Kidney glomerular epithelial cell (primary cell): Measurements from ENCODE around the gene KLF1.
"Not testable (repeated sequence)": the region's sequence is repeated elsewhere in the genome, so short reads cannot be mapped to it uniquely, and the experiment has no call there.

Source experiments
- DNase-seq: peaks from one replicate; lab custom pipeline; 2025; lab: John Stamatoyannopoulos, UW

KLF1 gene

DNA sequence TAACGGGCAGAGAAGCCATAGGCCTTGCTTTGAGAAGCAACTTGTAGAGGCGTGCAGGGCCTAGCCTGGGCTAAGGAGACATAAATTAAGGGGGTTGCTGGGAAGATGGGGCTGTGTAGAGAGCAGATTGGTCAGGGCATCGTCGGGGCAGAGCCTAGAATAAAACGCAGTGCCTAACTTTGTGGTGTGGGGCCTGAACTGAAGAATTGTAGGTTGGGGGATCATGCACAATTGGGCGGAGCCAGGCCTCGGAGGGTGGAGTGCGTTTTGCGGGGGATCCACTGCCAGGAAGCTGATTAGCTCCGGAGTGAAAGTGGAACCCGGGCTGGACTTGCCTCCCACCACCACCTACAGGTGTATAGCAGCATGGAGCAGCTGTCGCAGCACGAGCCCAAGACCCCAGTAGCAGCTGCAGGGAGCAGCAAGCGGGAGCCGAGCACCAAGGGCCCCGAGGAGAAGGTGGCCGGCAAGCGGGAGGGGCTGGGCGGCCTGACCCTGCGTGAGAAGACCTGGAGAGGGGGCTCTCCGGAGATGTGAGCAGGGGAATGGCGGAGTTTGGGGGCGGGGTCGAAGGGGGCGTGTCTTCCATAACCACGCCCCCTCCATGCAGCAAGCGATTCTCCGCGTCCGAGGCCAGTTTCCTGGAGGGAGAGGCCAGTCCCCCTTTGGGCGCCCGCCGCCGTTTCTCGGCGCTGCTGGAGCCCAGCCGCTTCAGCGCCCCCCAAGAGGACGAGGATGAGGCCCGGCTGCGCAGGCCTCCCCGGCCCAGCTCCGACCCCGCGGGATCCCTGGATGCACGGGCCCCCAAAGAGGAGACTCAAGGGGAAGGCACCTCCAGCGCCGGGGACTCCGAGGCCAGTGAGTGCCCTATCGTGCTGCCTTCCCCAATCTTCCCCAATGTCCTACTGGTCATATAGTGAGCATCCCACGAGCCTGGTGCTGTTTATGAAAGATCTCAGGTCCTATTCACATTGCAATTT, 19.6 kb downstream of the KLF1 start:
- peak; percentile 13 for DNase-seq

- DNase-seq = no peak
Observed at GRCh38 chr19:12866416-12867119, 20.4 kb downstream of the KLF1 start.

DNA sequence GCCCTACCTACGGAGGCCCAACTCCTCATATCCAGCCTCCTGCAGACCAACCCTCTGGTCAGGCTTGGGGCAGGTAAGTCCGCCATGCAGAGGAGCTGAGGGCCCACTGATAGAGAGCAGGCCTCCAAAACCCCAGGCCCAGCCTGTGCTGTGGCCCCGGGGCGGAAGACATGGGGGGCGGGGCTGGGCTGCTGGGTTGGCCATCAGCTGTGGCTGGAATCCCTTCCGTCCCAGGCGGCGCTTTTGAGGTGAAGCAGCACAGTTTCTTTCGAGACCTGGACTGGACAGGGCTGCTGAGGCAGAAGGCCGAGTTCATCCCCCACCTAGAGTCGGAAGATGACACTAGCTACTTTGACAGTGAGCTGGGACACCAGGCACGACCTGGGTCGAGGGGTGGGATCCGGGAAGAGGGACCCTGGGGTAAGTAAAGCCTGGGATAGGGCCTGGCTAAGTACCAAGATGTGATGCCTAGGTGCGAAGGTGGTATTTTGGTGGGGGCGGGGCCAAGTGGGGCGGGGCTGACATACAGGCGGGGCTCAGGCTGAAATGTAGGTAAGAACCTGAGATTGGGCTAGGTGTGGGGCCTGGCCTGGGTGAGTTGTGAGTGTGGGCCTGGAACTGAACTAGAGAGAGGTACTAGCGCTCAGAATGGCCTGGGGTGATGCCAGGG, 21.1 kb downstream of the KLF1 start:
- DNase-seq = no peak

DNA sequence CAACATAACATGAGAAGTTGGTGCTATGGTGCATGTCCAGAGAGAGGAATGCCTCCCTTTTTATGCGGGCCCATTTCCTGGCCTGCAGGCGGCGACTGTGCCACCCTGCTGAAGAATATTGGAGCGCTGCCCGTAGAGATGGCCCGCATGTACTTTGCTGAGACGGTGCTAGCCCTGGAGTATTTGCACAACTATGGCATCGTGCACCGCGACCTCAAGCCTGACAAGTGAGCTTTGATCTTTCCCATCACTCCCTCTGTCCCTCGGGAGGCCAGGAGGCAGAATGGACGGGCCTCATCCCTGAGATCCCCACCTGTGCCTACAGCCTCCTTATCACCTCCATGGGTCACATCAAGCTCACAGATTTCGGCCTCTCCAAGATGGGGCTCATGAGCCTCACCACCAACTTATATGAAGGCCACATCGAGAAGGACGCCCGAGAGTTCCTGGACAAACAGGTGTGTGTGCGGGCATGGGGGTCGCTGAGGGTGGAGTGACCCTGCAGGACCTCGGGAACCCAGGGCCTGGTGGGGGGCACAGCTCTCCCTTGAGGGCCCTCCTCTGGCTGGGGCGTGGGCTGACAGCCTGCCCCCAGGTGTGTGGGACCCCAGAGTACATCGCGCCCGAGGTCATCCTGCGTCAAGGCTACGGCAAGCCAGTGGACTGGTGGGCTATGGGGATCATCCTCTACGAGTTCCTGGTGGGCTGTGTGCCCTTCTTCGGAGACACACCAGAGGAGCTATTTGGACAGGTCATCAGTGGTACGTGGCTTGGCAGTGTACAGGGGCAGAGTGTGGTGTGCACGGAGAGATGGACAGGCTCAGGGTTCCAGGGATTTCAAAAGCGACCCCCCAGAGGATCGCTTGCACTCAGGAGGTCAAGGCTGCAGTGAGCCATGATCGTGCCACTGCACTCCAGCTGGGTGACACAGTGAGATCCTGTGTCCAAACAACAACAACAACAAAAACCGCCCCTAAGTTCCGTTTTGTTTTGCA, 22.0 kb downstream of the KLF1 start:
- DNase-seq = no peak

DNA sequence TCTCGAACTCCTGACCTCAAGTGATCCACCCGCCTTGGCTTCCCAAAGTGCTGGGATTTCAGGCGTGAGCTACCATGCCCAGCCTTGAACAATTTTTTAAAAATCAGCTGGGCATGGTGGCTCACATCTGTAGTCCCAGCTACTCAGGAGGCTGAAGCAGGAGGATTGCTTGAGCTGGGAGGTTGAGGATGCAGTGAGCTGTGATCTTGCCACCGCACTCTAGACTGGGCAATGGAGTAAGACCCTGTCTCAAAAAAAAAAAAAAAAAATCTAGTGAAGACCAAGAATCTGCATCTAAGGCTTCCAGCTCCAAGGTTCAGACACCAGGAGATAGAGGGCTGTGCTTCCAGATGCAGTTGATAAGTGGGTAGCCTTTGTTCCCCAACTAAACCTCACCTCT, 22.9 kb downstream of the KLF1 start:
- DNase-seq = no peak

DNA sequence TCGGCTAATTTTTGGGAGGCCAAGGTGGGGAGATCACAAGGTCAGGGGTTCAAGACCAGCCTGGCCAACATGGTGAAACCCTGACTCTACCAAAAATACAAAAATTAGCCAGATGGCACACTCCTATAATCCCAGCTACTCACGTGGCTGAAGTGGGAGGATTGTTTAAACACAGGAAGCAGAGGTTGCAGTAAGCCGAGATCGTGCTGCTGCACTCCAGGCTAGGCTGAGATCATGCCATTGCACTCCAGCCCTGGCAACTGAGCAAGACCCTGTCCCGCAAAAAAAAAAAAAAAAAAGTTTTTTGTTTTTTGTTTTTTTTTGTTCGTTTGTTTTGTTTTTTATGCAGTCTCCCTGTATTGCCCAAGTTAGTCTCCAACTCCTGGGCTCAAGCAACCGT, 27.5 kb downstream of the KLF1 start:
- DNase-seq = no peak

GRCh38 chr19:12858041-12858928, 28.7 kb downstream of the KLF1 start:
- no peak for DNase-seq

DNA sequence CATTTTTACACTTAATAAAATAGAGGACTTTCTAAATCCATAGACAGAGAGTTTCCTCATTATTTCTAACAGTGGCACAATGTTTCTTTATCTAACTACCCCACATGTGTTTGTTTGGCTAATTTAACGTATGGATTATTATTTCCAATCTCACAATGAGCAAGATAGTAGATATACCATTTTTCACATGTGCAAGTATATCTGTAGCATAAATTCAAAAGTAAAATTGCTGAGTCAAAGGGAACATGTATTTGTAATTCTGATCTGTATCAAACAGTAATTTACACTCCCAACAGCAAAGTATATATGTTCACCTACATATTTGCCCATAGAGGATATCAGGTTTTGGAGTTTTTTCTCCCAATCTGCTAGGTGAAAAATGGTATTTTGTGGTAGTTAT, 30.3 kb downstream of the KLF1 start:
- DNase-seq = no peak

DNA sequence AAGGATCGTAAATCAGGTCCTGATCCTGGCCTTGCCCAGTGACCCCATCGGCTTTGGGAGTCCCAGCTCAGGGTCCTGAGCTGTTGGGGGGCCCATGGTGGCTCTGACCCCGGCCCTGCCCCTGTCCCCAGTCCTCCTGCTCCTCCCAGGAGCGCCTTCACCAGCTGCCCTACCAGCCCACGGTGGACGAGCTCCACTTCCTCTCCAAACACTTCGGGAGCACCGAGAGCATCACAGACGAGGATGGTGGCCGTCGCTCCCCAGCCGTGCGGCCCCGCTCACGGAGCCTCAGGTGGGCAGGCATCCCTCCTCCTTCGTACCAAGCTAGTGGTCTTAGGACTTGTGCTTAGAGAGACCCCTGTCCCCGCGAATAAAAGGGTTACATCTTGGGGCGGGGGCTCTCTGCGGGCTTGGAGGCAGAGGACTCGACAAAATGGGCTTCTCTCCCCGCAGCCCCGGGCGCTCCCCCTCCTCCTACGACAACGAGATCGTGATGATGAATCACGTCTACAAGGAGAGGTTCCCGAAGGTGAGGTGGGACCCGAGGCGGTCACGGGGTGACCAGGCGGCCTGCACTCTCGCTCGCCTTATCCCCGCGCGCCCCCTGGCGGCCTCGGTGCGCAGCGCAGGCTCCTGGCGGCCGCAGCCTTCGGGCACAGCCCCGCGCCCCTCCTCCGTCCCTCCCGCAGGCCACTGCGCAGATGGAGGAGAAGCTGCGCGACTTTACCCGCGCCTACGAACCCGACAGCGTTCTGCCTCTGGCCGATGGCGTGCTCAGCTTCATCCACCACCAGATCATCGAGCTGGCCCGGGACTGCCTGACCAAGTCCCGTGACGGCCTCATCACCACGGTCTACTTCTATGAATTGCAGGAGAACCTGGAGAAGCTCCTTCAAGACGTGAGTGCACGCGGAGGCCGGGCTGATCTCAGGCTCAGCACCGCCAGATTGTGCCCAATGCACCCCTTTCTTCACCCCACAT, 39.6 kb downstream of the KLF1 start:
- DNase-seq = peak; percentile 38

- DNase-seq = not testable (repeated sequence)
Observed at GRCh38 chr19:12846613-12847012, 40.4 kb downstream of the KLF1 start.

GRCh38 chr19:12843999-12844732, 42.8 kb downstream of the KLF1 start:
- no peak for DNase-seq

GRCh38 chr19:12843328-12843727, 43.7 kb downstream of the KLF1 start:
- no peak for DNase-seq

DNA sequence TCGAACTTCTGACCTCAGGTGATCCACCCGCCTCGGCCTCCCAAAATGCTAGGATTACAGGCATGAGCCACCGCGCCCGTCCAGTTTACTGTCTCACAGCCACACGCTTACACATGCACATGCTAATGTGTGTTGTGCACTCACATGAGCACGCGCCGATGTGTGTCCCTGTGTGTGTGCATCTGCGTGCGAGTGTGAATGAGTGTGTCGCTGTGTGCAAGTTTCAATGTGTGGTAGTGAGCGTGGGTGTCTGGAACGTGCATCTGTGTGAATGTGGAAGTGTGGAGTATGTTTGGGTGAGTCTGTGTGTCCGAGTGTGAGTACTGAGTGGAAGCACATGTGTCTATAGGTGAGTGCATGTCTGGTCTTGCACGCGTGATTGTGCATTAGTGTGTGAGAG, 44.5 kb downstream of the KLF1 start:
- DNase-seq = no peak

GRCh38 chr19:12841094-12841493, 45.9 kb downstream of the KLF1 start:
- DNase-seq = no peak

GRCh38 chr19:12840091-12841079, 46.6 kb downstream of the KLF1 start:
- DNase-seq = peak; percentile 59

DNA sequence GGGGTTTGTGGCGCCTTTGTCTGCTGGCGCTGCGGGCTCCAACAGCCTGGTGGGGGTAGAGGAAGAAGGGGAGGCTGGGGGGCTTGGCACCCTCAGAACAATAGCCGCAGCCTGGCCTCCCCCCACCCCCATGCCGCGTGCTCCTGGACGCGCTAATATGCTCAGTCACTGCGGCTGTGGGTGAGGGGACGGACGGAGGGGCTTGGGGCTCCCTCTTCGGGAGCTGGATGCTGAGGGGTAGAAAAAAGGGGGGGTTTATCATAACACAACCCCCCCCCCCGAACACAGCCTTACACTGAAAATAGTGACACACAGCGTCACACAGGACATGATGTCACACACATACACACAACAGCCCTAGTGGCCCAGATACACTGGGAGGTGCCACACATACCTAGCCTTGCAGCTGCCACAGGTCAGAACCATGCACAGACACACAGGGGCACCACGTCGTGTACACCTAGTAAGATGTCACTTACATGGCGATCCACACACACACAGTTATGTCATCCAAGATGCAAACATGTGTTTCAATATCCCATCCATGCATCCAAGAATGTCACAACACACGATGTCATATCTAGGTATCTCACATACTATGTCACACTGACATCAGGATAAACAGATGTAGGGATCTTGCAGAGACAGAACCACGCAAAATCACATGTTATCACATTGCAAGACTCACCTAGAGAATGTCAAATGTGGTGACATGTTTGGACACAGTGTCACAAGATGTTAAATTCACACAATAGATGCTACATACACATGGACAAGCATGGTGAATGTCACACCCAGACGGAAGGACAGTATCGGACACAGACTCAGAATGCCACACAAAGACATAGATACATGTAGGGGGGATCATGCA, 47.9 kb downstream of the KLF1 start:
- no peak for DNase-seq
